K562 (cell line): Measurements from ENCODE around the gene ABCF3.

Source experiments
- ATF7 ChIP-seq: fragments of 450-650 bp; IDR thresholded peaks from 2 replicates; pipeline ENCODE4 v1.7.1; 2014; ENCODE audit warnings: mild to moderate bottlenecking, moderate library complexity
- CTCF ChIP-seq, 3 experiments: IDR thresholded peaks in 2 of 3; conservative IDR thresholded peaks in 1 of 3; 2 replicates each; pipeline ENCODE4 v1.5.1; 2011 to 2012; ENCODE audit warnings: low read length in 3 of 3, mild to moderate bottlenecking in 3 of 3, control low read depth in 2 of 3, improper control_type of control experiment in 1 of 3, inconsistent platforms in 1 of 3, low read depth in 1 of 3, mixed read lengths in 1 of 3, moderate library complexity in 1 of 3; ENCODE audit not compliant: insufficient read depth in 2 of 3
- EZH2 ChIP-seq: IDR thresholded peaks from 2 replicates; pipeline ENCODE4 v1.6.1; 2012; ENCODE audit warnings: low read depth, mild to moderate bottlenecking, inconsistent platforms, low read length, borderline replicate concordance
- FOXJ3 ChIP-seq: sonication (generic); formaldehyde crosslinking; IDR thresholded peaks from 2 replicates; pipeline ENCODE4 v1.4.0; 2020; ENCODE audit warnings: mild to moderate bottlenecking, missing genetic modification reagents
- RAD21 ChIP-seq, 2 experiments: fragments of 250-450 bp in 1 of 2; fragments of 450-650 bp in 1 of 2; sonication (Bioruptor Pico) in 1 of 2; formaldehyde crosslinking in 1 of 2; IDR thresholded peaks in 1 of 2; conservative IDR thresholded peaks in 1 of 2; 2 replicates each; pipeline versions ENCODE4 v1.4.0 to v1.8.0; 2020 to 2022; ENCODE audit warnings: mild to moderate bottlenecking in 2 of 2, moderate library complexity in 1 of 2
- SMC3 ChIP-seq: conservative IDR thresholded peaks from 2 replicates; pipeline ENCODE4 v1.6.1; 2011; ENCODE audit warnings: low read depth, low read length, improper control_type of control experiment; ENCODE audit not compliant: insufficient read depth
- SOX6 ChIP-seq: fragments of 450-650 bp; IDR thresholded peaks from 2 replicates; pipeline ENCODE4 v1.6.1; 2014; ENCODE audit warnings: mild to moderate bottlenecking

- TF ChIP-seq SOX6 (no peak), RAD21 (CRISPR knock-in tag; conservative IDR thresholded peaks at IDR 0.05 in 1 of 2, IDR thresholded peaks at IDR 0.05 in 1 of 2) (no peak), CTCF (IDR thresholded peaks at IDR 0.05 in 2 of 3, conservative IDR thresholded peaks at IDR 0.05 in 1 of 3; ENCODE audit: insufficient read depth in 2 of 3, low read depth in 1 of 3, low read length in 3 of 3) (no peak), ATF7 (no peak), FOXJ3 (no peak), SMC3 (no peak), EZH2 (no peak)
Observed at GRCh38 chr3:184178521-184179138, 7.4 kb upstream of the ABCF3 start.
